Measurements from ENCODE around the gene COX15.
"Not testable (repeated sequence)": the region's sequence is repeated elsewhere in the genome, so short reads cannot be mapped to it uniquely, and the experiment has no call there.

COX15 gene

GRCh38 chr10:99740933-99741559 lies 9.1 kb upstream of the COX15 start:
- DNase-seq: no peak

GRCh38 chr10:99740260-99740659 lies 8.3 kb upstream of the COX15 start:
- DNase-seq: no peak

- not testable (repeated sequence) for DNase-seq
These were observed 2.2 kb upstream of the COX15 start for GRCh38 chr10:99734111-99734510.

DNA sequence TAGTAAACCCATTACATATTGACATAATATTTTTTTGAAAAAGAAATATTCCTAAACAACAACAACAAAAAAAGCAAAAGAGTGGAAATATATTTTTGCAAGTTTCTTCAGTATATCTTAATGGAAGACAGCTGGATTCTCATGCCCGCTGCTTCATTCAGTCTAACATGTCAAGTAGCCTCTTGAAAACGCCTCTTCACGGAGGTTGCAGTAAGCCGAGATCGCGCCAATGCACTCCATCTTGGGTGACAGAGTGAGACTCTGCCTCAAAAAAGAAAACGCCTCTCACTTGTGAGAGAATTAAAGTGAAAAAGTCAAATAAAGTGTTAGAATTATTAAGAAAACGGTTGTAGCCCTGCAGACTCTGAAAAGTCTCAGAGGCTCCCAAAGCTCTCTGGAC lies 1.4 kb upstream of the COX15 start:
- DNase-seq: no peak

DNA sequence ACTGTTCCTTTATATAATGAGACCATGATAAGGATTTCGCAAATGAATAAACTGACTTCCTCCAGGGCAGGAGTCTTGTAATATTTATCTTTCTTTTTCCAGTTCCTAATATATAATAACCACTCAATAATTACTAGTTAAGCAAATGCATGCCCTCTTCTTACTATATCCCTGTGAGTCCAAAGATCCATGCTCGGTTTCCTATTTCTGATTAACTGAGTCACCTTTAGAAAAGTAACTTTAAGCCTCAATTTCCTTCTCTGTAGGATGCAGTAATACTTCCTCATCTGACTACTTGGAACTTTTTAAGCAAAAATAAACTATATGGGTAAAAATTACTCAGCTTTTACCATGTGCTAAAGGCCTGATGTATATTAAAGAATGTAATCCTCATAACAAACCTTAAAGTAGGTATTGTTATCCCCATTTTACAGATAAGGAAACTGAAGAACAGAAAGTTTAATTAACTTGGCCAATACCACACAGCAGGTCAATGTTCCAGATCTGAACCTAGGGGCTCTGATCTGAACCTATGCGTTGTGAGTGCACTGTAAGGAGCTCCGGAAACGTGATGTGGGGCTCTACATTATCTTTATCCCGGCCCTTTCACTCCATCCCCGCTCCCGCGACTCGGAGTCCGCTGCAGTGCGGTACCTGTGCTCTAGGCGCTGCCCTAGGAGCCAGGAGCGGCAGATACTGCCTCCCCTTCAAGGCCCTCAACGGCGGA lies 458 bp downstream of the COX15 start:
- DNase-seq: peak; percentile 22 to 52

GRCh38 chr10:99730026-99730425 lies 1.9 kb downstream of the COX15 start:
- no peak for DNase-seq

DNA sequence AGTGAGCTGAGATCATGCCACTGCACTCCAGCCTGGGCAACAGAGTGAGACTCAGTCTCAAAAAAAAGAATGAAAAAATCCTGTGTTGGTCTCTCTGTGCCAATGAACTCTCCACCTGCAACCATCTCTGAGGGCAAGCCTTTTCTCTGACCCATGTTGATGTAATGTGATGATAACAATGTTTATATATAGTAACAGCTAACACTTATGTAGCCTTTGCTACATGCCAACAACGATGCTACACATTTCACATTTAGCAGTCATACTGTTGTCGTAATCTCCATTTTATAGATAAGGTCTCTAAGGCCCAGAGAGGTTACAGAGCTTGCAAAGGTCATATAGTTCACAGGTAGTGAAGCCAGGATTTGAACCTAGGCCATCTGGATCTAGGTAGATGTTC lies 11.5 kb downstream of the COX15 start:
- DNase-seq: no peak

GRCh38 chr10:99714446-99714845 lies 17.5 kb downstream of the COX15 start:
- DNase-seq: no peak

DNA sequence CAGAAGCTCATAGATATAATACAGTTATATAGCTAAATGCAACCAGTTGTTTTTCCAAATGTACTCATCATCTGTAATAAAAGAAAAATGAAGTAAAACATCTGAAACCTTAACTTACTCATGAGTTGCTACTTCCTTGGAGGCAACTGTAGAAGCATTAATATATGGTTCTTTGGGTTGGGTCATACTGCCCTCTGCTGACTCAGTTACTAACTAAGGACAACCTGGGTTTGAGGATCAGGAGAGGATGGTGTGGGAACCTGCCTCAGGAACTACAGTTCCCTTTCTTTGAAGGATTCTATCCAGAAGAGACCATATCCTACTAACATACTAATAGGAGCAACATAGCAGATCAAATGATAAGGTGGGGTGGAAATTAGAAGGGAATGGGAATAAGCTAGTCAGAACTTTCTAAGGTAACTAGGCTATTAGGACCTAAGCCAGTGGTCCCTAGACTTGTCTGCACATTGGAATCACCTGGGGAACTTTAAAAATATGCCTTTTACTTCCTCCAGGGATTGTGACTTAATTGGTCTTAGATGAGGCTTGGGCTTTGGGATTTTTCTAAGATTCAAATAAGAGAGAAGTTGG lies 20.7 kb downstream of the COX15 start:
- DNase-seq: peak; percentile 70 to 76

DNA sequence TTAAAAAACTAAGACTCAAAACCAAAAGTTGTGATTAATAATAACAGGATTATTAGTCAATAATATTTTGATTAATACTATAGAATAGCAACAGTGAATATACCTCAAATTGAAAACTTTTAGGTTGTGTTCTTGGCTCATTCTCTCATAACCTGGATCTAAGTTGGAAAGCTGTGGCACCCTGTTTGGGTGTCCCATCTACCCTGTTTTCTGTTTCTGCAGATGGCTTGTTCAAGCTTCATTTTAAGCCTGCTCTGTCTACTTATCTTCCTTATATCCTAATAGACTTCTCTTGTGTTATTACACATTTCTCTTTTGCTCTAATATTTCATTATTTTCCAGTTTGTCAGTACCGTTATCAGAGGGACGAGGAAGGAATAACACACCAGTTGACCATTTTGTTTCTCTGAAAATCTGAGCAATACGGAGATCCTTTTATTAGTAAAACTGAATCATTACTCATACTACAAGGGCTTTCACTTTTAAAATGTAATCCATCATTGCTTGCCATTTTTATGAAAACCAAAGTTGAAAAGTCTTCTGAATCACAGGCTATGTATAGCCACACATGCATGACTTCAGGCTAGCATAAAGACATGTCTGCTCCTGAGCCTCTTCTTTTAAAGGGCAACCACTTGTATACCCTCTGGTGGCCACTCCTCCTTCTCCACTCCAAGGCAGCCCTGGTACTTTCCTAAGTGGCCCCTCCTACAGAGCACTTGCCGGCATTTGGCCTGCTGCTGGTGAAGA lies 22.3 kb downstream of the COX15 start:
- no peak for DNase-seq

DNA sequence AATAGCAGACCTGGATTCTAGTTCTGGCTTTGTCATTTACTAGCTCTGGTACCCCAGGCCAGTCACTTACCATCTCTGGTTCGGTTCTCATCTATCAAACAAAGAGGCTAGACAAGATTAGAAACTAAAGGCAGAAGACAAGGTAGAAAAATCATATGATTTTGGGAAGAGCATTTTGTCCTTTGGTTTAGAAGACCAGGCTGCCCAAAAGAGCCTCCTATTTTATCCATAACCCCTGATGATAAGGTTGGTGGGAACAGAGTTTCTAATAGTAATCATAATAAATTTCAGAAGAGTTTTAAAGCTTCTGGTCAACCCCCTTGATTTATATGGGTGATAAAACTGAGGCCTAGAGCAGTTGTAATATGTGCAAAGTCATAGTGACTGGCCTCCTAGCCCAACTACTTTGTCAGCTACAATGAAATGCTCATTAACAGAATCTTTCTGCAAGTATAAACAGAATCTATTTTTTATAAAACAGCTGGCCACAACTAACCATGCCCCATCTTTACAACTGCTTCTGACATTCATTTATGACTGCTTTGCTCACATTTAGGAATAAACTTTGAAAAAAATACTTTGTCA lies 23.4 kb downstream of the COX15 start:
- DNase-seq: no peak

GRCh38 chr10:99700649-99701048 lies 31.3 kb downstream of the COX15 start:
- DNase-seq: no peak

GRCh38 chr10:99698504-99699080 lies 33.3 kb downstream of the COX15 start:
- DNase-seq: no peak

- DNase-seq: no peak
These were observed 36.2 kb downstream of the COX15 start for GRCh38 chr10:99695761-99696160.

DNA sequence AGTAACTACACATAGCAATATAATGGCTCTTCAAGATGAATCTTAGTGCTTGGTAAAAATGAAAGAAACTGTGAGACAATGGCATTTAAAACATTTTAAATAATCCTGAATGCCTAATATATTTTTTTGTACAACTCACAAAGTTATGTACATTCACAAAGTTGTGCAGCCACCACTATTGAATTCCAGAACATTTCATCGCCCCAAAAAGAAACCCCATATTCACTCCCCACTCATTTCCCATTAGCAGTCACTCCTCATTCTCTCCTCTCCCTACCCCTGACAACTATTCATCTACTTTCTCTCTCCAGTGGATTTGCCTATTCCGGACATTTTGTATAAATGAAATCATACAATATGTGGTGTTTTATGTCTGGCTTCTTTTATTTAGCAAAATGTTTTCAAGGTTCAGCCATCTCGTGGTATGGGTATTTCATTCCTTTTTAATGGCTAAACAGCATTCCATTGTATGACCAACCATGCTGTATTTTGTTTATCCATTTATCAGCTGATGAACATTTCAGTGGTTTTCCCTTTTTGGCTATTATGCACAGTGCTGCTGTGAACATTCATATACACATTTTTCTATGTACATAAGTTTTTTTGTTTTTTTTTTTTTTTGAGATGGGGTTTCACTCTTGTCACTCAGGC lies 37.9 kb downstream of the COX15 start:
- no peak for DNase-seq

DNA sequence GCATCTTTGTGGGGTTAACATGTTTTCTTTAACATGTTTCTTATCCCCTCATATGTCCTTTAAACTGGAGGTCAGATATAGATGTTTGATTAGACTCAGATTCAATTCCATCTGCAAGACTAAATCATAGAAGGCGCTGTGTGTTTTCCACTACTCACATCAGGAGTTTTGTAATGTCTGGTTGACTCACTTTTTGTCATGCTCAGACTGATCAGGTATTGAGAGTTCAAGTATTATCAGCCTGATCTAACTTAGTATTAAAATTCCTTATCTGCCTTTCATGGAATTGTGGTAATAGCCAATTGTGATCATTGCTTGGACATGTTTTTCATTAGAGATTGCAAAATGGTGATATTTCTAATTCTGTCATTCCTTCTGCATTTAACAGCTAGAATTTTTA lies 42.5 kb downstream of the COX15 start:
- no peak for DNase-seq

DNA sequence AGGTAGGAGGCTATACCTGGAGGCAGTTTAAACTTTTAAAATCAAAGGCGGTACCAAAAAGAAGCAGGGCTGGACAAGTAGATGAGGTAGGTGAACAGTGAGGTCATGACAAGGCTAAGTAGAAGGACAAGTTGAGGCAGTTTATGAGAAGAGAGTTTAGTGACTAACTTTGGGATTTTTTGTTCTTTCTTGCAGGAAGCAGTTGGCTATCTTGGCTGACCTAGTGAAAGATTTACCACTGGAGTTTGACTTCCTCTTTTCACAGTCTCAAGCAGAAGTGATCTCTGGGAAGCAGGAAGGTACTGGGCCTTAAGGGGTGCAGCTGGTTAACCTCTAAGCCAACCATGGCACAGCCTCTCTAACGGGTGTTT lies 46.3 kb downstream of the COX15 start:
- DNase-seq: peak; percentile 87 to 92

DNA sequence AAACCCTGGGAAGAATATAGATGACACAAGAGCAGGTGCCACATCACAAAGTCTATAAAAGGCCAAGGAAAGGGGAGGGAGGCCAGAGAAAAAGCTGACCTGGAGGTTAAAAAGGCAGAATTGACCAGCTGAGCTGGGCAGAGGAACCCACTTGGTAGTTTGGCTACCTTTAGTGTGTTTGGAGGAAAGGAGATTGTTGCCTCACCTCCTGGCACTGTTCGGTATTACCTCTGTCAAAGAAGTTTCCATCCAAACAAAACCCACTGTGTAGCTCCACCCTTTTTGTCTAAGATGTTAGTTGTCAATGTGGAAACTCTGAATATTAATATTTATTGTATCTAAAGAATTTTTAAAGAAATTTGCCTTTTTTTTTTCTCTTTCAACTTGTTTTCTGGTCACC lies 49.2 kb downstream of the COX15 start:
- DNase-seq: no peak

All from AML-193 (cell line).